ENCODE data around the gene OR51F2.
"Not testable (repeated sequence)": the region's sequence is repeated elsewhere in the genome, so short reads cannot be mapped to it uniquely, and the experiment has no call there.

OR51F2 gene, protein sequence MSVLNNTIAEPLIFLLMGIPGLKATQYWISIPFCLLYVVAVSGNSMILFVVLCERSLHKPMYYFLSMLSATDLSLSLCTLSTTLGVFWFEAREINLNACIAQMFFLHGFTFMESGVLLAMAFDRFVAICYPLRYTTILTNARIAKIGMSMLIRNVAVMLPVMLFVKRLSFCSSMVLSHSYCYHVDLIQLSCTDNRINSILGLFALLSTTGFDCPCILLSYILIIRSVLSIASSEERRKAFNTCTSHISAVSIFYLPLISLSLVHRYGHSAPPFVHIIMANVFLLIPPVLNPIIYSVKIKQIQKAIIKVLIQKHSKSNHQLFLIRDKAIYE

DNA sequence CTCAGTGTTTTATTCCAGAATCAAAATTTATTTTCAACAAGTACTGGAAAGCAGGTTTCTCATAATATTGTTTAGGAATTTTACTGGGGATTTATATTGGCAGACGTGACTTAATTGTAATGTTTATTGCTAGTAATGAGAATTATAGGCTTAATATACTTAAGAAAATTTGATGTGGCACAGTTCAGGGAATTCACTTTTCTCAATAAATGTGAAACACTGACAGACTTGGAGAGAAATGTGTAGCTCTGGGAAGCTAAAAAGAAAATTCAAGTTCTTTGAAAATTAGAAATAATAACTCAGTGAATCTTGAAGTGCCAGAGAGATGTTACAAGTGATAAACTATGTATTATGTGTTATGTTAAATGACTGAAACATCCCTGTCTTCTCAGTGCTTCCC lies at the start of gene OR51F2:
TSS of gene OR51F2 (plus strand) at position 301 of the 400 bp plus-strand sequence. CDS start 101 bp downstream, outside the sequence.
- no peak for DNase-seq (ENCODE audit: low read depth, low spot score)

- DNase-seq (ENCODE audit: low read depth, low spot score) = no peak
These were observed 38.7 kb upstream of the OR51F2 start for GRCh38 chr11:4782454-4782853.

- DNase-seq (ENCODE audit: low read depth, low spot score) = no peak
These were observed 23.9 kb upstream of the OR51F2 start for GRCh38 chr11:4797206-4797605.

GRCh38 chr11:4798427-4799183 lies 22.5 kb upstream of the OR51F2 start:
- no peak for DNase-seq (ENCODE audit: low read depth, low spot score)

DNA sequence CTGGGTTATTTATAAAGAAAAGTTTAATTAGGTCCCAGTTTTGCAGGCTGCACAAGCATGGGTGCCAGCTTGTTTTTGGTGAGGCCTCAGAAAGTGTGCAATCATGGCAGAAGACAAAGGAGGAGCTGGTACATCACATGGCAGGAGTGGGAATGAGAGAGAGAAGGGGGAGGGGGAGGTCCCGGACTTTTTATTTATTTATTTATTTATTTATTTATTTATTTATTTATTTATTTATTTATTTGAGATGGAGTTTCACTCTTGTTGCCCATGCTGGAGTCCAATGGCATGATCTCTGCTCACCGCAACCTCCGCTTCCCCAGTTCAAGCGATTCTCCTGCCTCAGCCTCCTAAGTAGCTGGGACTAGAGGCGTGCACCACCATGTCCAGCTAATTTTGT lies 19.8 kb upstream of the OR51F2 start:
- not testable (repeated sequence) for DNase-seq (ENCODE audit: low read depth, low spot score)

- no peak for DNase-seq (ENCODE audit: low read depth, low spot score)
These were observed 16.8 kb upstream of the OR51F2 start, which contains the start of gene OR52R1 for GRCh38 chr11:4804280-4804679. OR52R1 (minus strand) TSS chr11:4804380; CDS start chr11:4804380, 0 bp downstream.

- no peak for DNase-seq (ENCODE audit: low read depth, low spot score)
These were observed 12.6 kb upstream of the OR51F2 start for GRCh38 chr11:4808476-4808875.

DNA sequence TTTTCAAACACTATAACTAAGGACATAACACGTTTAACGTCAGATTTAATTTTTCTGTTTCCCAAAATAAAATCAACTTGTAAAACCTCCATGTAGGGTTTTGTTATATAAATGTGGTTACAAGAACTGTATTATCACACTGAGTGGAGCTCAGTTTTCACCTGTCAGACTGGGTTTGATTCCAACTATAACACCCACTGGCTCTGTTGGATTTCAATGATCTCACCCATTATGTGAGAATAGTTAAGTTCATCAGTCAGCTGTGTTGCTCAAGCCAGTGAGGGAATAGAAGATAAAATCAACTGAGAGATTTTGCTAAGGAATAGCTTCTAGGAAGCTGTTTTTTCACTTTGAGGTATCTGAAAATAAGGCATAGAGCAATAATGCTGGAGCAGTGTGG lies 11.9 kb upstream of the OR51F2 start:
- no peak for DNase-seq (ENCODE audit: low read depth, low spot score)

DNA sequence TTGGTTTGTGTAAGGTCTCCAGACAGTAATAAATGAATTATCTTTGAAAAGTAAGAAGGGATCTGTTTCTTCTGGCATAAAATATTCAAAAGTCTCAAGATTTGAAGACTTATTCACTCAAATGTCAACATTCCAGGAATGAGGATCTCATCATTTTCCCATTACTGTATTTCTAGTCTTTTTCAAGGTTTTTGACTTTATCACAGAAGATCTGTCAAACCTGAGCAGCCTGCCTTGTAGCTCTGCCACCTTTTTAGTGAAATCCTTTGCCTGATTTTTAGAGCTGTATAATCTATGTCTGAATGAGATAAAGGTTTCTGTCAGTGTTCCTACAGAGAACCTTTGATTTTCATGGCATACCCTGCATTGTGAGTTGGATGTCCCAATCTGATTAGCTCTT lies 4.0 kb downstream of the OR51F2 start:
- no peak for DNase-seq (ENCODE audit: low read depth, low spot score)

GRCh38 chr11:4826425-4826824 lies 5.3 kb downstream of the OR51F2 start:
- no peak for DNase-seq (ENCODE audit: low read depth, low spot score)

GRCh38 chr11:4830346-4830745 lies 9.2 kb downstream of the OR51F2 start:
- no peak for DNase-seq (ENCODE audit: low read depth, low spot score)

DNA sequence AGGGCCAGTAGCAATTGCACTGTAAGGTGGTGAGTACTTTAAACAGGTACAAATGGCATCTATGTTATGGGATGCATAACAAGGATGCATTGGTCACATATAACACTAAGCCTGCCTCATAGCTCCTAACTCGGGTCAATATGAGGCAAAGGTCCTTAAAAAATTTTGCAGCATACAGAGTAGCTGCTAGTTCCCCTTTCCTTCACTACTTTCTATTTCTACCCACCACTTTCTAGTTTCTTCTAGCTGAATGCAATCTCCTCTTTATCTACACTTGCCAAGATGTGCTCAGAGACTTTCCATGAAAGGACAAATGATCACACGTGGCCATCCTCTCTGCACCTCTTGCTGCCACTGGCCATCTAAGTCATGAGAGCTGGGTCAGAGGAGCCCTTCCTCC lies 9.8 kb downstream of the OR51F2 start:
- no peak for DNase-seq (ENCODE audit: low read depth, low spot score)

- no peak for DNase-seq (ENCODE audit: low read depth, low spot score)
These were observed 18.9 kb downstream of the OR51F2 start for GRCh38 chr11:4839851-4840549.

GRCh38 chr11:4848908-4849532 lies 27.9 kb downstream of the OR51F2 start, which contains the start of gene OR51S1:
OR51S1 (minus strand) TSS chr11:4849208; CDS start chr11:4849208, 0 bp downstream.
- DNase-seq (ENCODE audit: low read depth, low spot score) = no peak

GRCh38 chr11:4851033-4851432 lies 29.9 kb downstream of the OR51F2 start:
- DNase-seq (ENCODE audit: low read depth, low spot score) = no peak

DNA sequence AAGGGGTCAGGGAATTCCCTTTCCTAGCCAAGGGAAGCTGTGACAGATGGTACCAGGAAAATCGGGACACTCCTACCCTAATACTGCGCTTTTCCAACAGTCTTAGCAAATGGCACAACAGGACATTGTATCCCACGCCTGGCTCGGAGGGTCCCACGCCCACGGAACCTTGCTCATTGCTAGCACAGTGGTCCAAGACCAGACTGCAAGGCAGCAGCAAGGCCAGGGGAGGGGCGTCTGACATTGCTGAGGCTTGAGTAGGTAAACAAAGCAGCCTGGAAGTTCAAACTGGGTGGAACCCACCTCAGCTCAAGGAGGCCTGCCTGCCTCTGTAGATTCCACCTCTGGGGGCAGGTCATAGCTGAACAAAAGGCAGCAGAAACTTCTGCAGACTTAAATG lies 33.2 kb downstream of the OR51F2 start:
- DNase-seq (ENCODE audit: low read depth, low spot score) = not testable (repeated sequence)

DNA sequence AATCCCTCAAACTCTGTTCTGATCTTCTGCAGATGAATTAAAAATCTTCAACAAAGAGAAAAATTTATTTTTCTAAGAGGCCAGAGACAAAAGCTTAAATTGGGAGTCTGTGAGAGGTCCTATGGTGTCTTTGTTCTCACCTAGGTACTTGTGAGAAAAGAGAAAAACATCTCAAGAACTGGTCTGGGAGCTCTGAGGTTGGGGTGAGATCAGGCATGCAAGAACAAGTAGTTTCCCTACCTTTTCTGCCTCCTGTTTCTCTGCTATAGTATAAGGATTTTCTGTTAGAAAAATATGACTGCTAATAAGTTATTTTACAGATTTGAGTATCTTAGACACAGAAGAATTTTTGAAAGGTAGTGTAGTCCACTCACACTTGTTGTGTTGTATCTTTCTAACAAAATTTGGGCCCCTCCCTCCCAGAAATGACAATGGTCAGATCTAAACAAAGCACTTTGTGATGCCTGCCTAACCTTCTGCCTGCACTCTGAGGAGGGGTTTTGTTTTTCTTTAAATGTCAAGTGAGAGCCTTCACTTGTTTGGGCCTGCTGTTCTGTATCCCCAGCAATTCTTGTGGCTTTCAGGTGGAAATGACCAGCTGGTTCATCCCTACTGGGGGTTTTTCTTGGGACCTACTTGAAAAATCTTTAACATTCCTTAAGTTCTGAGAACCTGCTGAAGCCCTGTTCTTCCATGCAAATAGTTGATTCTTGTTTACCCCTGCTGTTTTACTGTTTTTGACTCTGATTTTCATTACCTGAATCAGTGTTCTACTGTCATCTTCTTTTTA lies 41.5 kb downstream of the OR51F2 start:
- no peak for DNase-seq (ENCODE audit: low read depth, low spot score)

- no peak for DNase-seq (ENCODE audit: low read depth, low spot score)
These were observed 42.8 kb downstream of the OR51F2 start for GRCh38 chr11:4863876-4864275.

DNA sequence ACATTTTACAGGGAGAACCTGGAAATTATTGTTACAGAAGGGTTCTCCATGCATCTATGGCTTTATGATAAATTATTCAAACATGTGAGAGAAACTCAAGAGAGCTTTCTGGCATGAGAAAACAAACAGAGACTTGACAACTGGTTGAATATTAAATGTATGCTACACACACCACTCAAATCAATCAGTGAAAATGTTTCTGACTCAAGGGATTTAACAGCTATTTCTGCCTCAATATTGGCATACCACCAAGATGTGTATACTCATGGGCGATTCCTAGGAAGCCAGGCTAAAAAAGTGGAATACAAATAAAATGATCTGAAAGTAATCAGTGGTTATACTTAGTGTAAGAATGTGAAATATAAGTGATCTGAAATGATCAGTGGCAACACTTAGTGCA lies 44.7 kb downstream of the OR51F2 start:
- DNase-seq (ENCODE audit: low read depth, low spot score) = no peak

Data from brain pericyte (primary cell).